ENCODE data around the gene PROCR.
"Not testable (repeated sequence)": the region's sequence is repeated elsewhere in the genome, so short reads cannot be mapped to it uniquely, and the experiment has no call there.

The PROCR gene

GRCh38 chr20:35196313-35196712, 24.4 kb downstream of the PROCR start:
- no peak for DNase-seq

- no peak for DNase-seq
These were observed 27.9 kb downstream of the PROCR start for GRCh38 chr20:35199740-35200139.

DNA sequence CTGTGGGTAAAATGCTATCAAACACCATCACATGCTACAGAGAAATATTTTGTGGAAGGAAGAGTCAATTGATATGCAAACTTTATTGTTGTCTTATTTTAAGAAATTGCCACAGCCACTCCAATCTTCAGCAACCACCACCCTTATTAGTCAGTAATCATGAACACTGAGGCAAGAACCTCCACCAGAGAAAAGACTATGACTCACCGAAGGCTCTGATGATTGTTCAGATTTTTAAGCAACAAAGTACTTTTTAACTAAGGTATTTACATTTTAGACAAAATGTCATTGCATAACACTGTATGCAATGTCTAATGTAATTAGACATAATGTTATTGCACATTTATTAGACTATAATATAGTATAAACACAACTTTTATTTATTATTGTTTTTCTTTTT, 28.4 kb downstream of the PROCR start:
- no peak for DNase-seq

DNA sequence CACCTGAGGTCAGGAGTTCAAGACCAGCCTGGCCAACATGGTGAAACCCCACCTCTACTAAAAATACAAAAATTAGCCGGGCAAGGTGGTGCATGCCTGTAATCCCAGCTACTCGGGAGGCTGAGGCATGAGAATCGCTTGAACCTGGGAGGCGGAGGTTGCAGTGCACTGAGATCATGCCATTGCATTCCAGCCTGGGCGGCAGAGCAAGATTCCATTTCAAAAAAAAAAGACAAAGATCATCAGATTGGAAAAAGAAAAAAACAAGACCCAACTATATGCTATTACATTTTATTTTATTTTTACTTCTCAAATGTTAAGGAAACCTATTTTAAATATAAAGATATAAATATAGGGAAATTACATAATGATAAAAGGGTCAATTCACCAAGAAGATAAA, 29.6 kb downstream of the PROCR start:
- not testable (repeated sequence) for DNase-seq

DNA sequence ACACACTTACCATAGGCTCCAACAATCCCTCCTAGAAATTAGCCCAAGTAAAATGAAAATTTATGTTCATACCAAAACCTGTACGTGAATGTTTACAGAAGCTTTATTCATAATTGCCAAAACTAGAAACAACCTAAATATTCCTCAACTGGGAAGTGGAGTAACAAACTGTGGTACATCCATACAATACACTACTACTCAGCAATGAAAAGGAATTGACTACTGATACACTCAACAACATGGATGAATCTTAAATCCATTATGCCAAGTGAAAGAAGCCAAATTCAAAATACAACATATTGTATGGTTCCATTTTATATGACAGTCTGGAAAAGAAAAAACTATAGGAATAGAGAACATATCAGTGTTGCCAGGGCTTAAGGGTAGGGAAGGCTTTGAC, 34.9 kb downstream of the PROCR start:
- no peak for DNase-seq

- peak; percentile 84 for DNase-seq
These were observed 36.2 kb downstream of the PROCR start for GRCh38 chr20:35207950-35208611.

DNA sequence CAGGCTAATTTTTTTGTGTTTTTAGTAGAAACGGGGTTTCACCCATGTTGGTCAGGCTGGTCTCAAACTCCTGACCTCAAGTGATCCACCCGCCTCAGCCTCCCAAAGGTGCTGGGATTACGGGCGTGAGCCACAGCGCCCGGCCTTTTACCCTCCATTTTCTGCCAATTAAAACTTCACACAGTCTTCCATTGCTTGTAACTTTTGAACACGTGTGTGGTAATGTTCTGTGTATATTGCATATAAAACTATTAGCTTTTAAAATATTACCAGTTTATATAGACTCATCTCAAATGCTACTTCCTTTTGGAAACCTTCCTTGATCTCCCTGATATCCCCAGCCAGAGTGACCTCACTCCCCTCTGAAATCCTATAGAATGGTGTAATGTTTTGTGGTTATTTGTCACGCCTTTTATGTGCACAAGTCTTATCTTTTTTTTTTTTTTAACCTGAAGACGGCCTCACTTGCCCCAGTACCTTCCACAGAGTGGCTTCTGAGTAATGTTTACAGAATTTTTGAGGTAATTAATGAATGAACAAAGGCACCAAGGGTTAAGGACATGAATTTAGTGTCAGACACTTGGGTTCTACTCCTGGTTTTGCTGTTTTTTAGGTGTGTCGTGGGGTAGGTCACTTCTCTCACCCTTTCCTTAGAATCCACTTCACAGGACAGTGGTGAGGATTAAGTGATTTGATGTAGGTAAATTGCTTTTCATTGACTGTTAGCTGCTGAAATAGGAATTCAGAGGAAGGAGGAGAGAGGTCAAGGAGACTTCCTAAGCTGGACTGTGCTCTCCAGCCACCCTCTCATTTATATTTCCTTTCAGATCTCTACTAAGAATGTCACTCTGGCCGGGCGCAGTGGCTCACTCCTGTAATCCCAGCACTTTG, 43.4 kb downstream of the PROCR start:
- DNase-seq = no peak

DNA sequence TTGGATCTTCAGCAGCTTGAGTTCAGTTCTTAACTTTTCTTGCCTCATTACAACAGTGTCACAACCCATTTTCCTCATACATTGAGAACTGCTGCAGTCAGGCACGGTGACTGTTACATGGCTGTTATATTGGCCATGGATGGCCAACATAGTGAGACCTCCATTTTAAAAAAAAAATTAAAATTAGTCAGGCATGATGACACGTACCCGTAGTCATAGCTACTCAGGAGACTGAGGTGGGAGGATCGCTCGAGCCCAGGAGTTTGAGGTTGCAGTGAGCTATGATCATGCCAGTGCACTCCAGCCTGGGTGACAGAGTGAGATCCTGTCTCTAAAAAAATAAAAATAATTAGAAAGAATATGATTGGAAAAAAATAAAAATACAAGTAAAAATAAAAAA, 44.7 kb downstream of the PROCR start:
- DNase-seq = no peak

GRCh38 chr20:35223941-35224340, 52.1 kb downstream of the PROCR start:
- DNase-seq = no peak

DNA sequence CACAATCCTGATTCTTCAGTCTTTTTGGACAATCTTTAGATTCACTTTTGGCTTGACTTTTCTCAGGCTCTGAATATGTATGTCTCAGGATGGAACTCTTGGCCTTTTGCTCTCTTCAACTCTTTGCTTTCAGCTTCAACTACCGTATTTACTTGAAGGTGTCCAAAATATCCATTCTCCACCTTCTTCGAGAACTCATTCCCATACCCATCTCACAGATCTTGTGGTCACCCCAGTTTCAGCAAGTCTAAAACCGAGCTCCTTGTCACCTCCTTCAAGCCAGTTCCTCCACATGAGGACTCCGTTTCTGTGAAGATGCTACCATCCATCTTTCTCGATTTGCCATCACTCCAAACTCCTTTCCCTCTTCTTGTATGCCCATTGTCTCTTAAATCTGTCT, 52.7 kb downstream of the PROCR start:
- DNase-seq = no peak

GRCh38 chr20:35225319-35226125, 53.6 kb downstream of the PROCR start:
- DNase-seq = no peak

- no peak for DNase-seq
These were observed 54.4 kb downstream of the PROCR start, which contains the start of gene MMP24 for GRCh38 chr20:35226126-35226883. Gene MMP24, plus strand, starts transcription at chr20:35226690. Its CDS starts 49 bp downstream, at chr20:35226739.

Data from activated gamma-delta T cell treated with Interleukin-2 at 50 U/mL for 16 hours (primary cell).